Measurements from ENCODE around the gene TGFB2.

The TGFB2 gene

GRCh38 chr1:218490406-218490922 is 145.3 kb downstream of the TGFB2 start:
- DNase-seq (ENCODE audit: low read depth): no peak

DNA sequence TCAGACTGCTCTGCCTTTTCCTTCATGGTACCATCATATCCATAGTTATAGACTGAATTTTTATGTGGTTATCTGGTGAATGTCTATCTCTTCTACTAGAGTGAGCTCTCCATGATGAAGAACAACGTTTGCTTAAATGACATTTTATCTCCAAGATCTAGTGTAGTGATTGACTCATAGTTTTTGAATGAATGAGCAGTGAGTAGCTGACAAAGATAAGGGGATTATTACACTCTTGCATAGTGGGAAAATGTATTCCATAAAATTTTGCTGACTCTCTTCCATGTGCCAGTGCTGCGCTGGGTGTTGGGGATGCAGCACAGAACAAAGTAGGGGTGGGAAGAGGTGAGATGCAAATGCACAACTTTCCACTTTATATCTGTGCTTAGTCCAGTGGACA is 147.7 kb downstream of the TGFB2 start:
- DNase-seq (ENCODE audit: low read depth): no peak

GRCh38 chr1:218493986-218494385 is 148.8 kb downstream of the TGFB2 start:
- no peak for DNase-seq (ENCODE audit: low read depth)
